Measurements from ENCODE around the gene COMT.

DNA sequence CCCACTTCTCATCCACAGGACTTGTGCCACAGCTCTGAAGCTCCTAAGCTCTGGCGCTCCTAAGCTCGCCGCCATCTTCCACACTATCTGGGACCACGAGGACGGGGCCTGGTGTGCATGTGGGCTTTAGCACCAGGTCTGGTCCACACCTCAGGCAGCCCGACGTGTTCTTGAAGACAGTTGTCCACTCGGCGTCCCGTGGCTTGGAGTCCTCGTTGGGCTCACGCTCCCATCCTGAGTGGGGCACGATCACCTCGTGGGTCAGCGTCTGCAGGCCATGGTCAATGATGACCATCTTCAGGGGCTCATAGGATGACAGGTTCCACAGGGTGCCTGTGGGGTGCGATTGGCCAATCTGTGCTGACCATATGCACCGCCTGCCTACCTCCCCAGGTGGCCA, 37.2 kb downstream of the COMT start:
- no peak for TF ChIP-seq CTCF (IDR thresholded peaks at IDR 0.05)
- TF ChIP-seq EZH2 (IDR thresholded peaks at IDR 0.05), result no peak
- no peak for TF ChIP-seq EZH2phosphoT487 (IDR thresholded peaks at IDR 0.05)
